GM11168 (cell line): ENCODE data around the gene GID4.

Experiments used
- in situ Hi-C: fragments of 300-500 bp; cut with MboI; formaldehyde crosslinking; loops from one replicate; pipeline ENCODE4 v1.12.0; 2022; ENCODE audit warnings: low sequenced_read_pairs; ENCODE audit not compliant: unreplicated experiment

The GID4 gene

DNA sequence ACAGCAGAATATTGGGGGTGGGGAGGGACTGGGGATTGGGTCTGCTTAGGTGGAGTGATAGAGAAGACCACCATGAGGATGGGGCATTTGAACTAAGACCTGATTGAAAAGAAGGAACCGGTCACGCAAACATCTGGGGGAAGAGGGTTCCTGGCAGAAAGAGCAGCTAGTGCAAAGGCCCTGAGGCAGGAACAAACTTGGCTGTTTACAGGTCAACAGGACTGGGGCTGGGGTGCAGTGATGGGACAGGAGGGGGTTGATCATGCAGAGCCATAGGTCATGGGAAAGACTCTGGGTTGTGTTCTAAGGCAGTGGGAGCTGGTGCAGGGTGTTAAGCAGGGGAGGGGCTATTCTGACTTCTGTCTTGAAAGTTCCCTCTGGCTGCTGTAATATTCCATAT lies 50.4 kb downstream of the GID4 start:
- in situ Hi-C loops: no loop called here

DNA sequence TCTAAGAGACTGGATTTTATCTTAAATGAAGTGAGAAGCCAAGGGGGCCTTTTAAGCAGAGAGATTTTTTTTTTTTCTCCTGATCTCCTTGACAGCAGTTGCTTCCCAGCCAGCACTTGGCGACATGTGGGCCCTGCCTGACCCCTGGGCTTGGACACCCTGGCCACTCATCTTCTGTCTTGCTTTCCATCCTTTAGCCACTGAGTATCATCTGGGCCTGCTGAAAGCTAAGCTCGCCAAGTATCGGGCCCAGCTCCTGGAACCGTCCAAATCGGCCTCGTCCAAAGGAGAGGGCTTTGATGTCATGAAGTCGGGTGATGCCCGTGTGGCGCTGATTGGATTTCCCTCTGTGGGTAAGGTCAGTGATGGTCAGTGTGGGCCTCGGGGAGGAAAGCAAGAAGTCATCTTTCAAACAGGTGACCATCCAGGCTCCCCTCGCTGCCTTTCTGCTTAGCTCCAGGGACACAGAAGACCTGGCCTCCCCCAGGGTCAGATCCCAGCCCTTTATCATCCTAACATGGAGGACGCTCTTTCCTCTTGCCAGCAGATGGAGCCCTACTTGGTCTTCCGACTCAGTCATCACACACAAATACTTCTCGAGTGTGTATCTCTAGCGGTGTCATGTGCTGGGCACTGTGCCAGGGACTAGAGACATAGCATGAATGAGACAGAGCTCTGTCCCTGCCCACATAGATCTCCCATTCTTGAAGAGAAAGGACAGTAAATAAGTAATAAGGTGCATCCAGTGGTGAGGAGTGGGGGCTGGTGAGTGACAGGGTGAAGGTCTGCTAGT lies 54.6 kb downstream of the GID4 start:
- in situ Hi-C loops: no loop called here

DNA sequence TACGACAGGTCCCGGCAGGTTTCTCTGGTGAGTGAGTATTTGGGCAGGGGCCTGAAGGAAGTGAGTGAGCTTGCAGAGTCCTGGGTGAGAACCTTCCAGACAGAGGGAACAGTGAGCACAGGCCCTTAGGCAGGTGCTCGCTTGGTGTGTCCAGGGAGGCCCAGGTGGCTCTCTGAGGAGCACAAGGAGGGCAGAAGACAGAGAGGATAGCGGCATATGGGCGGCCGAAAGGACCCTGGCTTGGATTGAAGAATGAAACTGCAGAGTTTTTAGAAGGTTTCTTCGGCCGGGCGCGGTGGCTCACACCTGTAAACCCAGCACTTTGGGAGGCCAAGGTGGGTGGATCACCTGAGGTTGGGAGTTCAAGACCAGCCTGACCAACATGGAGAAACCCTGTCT lies 55.2 kb downstream of the GID4 start:
- in situ Hi-C loops: no loop called here

DNA sequence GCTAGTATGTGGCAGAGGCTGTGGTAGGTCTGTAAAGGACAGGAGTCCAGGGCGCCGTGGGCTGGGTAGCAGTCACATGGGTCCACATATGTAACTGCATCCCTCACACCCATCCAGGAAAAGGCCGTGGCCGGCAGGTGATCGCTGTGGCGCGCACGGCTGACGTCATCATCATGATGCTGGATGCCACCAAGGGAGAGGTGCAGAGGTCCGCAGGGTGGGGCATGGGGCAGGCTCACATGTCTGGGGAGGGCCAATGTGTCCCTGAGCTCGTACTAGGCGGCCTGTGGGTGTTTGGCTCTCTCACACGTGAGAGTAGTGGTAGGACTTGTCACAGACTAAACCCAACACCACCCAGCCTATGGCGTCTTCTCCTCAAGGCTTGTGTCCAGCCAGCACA lies 60.3 kb downstream of the GID4 start:
- in situ Hi-C loops: no loop called here

DNA sequence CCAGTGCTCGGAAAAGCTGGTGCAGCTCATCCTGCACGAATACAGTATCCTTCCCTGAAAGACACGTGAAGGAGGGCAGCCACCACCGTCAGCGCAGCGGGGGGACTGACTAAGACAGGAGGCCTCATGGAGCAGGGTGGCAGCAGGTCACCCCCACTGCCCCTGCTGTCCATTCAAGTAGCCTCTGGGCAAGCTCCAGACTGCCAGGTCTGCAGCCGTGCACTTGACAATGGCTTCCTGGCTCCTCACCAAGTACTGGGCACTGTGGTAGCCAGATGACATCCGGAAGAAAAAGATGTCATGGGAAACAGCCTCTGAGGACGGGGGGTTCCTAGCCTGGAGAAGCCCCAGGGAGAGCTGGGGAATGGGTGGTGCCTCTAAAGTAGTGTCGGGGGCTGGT lies 61.4 kb downstream of the GID4 start:
- in situ Hi-C loops: no loop called here

DNA sequence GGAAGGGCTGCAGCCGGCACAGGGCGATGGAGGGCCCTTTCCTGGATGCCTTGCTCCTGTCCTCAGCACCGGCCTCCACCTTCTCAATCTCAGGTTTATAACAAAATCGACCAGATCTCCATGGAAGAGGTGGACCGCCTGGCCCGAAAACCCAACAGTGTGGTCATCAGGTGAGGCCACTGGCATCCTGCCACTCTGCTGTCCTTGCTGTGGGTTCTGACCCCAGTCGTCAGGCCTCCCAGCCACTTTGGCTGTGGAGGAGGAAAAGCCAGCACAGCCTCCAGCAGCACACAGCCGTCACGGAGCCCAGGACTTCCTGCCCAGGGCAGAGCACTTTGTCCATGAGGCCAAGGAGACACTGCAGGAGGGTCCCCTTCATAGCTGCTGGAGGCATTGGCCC lies 62.6 kb downstream of the GID4 start:
- in situ Hi-C loops: no loop called here

DNA sequence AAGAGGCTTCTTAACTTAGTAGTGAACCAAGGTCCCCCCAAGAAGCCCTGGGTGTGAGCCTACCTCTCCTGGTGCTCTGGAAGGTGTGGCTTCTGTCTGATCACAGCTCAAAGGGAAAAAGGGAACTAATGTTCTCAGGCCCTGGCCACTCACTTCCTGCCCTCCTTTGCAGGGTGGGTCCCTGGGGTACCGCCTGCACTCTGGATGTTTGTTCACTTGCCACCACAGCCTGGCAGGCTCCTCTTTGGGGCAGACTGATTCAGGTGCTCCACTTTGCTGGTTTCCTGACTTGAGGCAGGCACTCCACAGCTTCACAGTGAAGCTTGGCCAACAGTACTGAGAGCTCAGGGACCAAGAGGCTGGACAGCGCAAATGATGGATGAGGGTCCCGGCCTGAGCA lies 63.4 kb downstream of the GID4 start:
- in situ Hi-C loops: no loop called here

DNA sequence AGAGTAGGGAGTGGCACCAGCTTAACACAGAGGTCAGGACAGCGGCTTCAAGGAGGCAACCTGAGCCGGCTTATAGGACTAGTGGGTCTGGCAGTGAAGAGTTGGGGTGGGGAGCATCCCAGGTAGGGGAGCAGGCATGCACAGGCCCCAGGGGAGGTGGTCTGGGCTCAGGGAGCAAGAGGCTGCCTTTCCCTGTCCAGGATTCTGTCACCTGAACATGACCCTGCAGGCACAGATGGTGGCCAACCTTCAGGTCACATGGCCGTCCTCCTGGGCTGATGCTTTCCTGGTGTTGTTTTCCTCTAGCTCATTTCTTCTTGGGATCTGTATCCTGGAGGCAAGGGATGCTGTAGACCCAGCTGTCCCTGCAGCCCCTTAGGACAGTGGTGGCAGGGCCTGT lies 65.8 kb downstream of the GID4 start:
- in situ Hi-C loops: no loop called here

DNA sequence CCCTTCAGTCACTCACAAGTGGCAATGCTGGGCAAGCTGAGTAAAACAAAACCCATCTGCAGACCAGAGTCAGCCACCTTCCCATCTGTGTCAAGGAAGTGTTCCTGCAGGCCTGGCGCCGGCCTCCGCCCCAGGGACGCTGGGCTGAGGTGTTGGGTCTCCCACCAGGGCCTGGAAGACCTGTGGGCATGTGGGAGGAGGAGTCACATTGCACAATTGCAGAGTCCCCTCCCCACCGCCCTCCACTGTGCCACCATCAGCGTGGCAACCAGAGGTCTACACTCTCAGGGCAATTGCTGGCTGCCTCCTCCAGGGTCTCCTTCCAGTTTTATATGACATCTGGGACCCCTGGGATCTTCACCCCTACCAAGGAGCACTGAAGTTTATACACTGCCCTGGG lies 66.4 kb downstream of the GID4 start:
- in situ Hi-C loops: no loop called here

DNA sequence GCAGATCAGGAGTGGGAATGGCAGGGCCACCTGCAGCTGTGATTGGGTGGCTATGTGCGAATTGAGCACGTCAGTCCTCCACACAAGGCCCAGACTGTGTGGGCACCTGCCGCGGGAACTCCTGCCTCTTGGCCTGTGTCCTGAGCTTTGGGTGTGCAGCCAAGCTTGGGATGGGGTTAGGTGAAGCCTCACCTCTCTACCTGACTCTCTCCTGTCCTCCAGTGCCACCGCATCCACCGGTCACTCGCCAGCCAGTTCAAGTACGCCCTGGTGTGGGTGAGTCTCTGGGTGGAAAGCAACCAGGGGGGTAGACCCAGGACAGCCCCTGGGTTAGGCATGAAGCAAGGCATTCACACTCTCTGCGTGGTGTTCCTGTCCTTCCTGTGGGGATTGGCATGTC lies 67.0 kb downstream of the GID4 start:
- in situ Hi-C loops: no loop called here

DNA sequence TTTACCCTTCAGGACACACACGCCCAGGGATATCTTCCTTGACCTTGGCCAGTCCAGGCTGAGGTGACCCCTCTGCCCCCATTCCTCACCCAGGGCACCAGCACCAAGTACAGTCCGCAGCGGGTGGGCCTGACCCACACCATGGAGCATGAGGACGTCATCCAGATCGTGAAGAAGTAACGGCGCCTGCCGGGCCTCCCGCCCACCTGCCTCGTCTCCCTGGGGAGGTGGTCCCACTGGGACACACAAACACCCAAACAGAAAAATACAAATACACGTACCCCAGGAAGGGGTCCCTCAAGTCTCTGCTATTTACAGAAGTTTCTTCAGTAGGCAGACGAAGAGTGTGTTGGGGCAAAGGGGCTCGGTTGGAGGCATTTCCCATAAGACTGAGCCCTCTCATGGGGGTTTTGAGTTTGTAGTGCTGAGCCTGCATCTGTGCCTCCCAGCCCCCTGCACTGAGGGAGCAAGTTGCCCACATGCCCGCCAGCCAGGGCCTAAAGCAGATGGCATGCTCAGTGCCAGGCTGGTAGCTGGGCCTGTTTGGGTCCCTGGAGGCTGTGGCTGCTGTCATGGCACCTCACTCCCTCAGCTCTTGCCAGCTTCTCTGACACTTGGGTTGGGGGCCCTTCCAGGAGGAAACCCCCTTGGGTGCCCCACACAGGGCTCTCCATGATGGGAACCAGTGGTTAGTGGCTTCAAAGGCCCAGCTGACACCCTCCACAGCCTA lies 68.0 kb downstream of the GID4 start:
- in situ Hi-C loops: no loop called here

DNA sequence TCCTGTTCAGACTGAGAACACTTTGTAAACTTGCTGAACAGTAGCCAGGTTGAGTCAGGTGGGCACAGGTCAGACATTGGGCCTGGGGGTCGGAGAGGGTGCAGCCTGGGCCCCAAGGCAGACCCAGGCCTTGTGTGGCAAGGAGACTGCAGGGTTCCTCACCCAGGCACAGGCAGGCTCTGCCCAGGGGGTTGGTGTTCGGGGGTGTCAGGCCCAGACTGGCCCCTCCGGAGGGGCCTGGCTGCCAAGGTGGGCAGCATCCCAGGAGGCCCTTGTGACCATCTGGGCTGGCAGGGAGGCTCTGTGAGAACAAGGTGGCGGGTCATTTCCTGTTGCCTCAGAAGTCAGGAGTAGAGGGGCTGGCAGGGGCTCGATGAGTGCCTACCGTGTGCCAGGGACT lies 68.8 kb downstream of the GID4 start:
- in situ Hi-C loops: no loop called here

DNA sequence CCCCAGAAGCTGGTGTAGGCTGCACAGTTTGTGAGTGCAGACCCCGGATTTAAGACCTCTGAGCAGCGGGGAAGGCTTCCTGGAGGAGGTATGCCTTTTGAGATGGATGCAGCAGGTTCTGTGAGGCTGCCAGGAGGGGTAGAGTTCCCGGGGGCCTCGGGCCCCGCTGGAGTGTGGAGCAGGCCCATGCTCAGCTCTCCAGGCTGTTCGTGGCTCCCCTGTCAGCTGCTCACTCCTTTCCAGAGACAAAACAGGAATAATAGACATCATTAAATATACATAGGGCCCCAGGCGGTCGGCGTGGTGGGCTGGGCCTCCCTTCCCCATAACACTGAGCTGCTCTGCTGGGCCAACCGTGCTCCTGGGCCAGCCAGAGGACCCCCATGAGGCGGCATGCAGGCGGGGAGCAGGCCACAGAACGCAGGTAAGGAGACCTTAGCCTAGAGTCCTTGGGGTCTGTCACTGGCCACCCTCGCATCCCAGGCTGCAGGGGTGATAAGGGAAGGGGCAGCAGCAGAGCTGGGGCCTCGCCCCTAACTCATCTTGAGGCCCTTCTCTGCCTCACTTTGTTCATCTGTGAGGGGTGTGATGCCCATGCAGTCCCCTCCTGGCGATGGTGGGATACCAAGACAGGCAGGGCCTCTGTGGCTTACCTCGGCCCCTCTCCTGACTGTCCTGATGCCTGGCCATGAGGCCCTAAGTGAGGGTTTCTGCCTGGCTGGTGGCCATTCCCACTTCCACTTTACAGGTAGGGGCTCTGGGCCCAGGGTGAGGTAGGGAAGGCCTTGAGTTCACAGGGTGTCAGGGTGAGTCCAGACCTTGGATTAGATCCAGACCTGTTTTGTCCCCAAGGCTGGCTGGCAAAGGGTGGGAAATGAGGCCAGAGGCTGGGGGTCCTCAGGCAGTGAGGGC lies 69.4 kb downstream of the GID4 start, which contains the start of gene MYO15A:
Gene MYO15A, plus strand, starts transcription at position 356 of the 912 bp plus-strand sequence. CDS start 10,045 bp downstream, outside the sequence.
- in situ Hi-C loops: no loop called here

DNA sequence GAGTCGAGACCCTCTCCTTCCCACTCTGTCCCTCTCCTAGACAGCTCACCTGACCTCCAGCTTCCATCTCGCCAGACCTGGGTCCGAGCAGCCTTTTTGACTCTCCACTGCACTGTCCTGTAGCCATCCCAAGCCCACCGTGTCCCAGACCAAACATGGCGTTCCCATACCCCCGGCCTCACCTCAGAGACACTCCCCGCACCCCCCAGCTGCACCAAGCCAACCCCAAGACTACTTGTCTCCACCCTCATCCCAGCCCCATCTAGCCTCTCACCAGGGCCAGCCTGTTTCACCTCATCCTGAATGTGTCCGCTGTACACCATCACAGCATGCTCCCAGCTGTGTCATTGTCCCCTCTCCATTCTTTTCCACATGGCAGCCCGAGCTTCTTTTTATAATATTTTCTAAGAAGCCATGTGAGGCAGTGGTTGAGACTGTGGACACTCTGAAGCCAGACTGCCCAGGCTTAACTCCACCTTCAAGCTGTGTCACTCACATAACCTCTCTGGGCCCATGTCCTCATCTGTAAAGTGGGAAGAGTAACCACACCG lies 70.8 kb downstream of the GID4 start:
- in situ Hi-C loops: no loop called here

DNA sequence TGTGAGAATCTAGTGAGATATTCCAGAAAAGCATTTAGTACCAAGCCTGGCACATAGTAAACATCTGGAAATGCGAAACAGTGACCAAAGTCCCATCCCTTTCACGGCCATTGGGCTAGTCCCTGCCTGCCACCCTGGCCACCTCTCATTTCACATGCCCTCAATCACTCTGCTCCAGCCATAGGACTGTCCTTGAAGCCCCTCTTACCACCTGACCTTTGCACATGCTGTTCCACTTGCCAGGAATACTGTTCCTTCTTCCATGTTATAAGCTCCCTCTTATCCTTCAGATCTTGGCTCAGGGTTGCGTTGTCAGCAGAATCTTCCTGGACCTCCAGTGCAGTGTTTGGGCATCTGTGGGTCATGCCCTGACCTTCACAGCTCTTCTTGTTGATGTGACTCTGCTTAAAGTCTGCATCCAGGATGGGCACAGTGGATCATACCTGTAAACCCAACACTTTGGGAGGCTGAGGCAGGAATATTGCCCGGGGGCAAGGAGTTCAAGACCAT lies 71.5 kb downstream of the GID4 start:
- in situ Hi-C loops: no loop called here

DNA sequence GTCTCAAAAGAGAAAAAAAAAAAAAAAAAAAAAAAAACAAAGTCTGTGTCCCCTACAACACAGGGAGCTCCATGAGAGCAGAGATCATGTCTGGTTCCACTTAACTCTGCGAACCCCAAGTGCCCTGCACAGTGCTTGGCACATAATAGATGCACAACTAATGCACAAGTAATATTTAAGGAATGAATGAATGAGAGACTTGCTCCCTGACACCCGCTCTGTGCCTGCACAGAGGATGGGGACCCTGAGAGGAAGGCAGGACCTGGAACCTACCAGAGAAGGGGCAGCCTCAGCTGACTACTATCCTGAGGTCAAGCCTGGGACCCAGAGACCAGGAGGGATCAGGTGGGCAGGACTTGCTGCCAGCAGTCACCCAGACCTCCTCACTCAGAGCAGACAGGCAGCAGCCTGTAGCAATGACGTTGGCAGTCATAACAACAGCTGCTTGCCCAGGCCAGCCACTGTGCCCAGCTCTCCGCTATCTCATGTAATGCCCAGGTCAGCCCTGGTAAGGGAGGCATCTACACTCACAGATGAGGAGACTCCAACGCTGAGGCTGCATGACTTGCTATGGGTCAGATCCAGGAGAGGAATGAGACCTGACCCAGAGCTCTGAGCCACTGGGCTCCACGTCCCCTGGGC lies 72.2 kb downstream of the GID4 start:
- in situ Hi-C loops: no loop called here

DNA sequence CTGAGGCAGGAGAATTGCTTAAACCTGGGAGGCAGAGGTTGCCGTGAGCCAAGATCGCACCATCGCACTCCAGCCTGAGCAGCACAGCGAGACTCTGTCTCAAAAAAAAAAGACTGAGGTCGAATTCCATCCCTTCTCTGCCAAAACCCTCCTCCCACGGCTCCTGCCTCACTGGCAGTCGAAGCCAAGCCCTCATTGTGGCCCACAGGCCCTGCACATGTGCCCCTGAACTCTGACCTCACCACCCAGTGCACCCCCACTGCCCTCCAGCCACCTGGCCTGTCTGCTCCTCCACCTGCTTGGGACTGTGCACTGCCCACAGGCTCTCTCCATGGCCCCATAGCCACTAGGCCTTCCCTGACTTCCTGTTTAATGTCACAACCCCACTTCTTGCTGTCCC lies 76.3 kb downstream of the GID4 start:
- in situ Hi-C loops: no loop called here

DNA sequence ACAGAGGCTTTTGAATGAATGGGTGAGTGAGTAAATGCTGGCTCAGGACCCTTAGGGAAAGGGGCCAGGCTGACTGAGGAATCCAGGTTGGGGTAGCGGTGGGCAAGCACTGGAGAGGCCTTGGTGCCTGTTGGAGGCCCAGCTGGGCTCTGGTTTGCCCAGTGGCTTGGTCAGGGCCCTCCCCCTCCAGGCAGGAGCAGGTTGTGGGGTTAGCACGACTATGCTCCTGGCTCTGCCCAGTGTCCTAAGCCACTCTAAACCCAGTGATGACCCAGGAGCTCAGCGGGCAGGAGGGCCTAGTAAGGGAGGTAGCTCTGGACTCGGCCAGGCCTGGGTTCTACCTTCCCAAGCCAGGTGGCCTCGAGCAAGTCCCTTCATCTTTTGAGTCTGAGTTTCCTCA lies 76.9 kb downstream of the GID4 start:
- in situ Hi-C loops: no loop called here

DNA sequence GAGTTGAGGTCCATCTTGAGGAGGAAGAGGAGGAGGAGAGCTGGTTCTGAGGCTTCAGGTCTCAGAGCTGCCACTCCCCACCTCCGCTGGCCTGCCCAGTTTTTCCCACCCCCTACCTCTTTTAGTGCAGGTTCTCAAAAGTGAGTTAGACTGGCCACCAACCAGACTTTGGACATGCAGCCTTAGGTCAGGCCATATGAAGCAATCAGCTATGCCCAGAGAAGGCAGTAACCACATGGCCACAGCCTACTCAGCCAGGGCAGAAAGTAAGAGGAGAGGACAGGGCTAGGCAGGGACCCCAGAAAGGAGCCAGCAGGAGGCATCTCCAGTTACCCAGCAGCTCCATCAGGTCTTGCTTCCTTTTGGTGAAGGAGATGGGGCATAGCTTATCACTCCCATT lies 78.3 kb downstream of the GID4 start:
- in situ Hi-C loops: no loop called here
